GM23338 (cell line): Measurements from ENCODE around the gene GCSH. TPM values are rescaled to one million over a fixed set of nuclear protein-coding genes. Genes with fewer than 3 reads are reported as not detected.

Experiments
- ATAC-seq: fragments of 200-7000 bp; cut with Tn5 transposase; 3 replicates; pipeline ENCODE4 v1.9.1; 2020
- DNase-seq: peaks from one replicate; pipeline ENCODE4 v3.0.0-alpha.2; 2015; ENCODE audit warnings: low spot score
- H2AFZ ChIP-seq: fragments of 200-600 bp; sonication (generic); 2 replicates; pipeline ENCODE4 v1.8.0; 2016; ENCODE audit warnings: antibody characterized with exemption, mild to moderate bottlenecking, moderate library complexity
- H3F3A ChIP-seq: fragments of 200-600 bp; sonication (generic); replicated peaks from 2 replicates; pipeline ENCODE4 v1.8.0; 2017; ENCODE audit warnings: antibody characterized with exemption, mixed run types, low read depth
- H3K27ac ChIP-seq: fragments of 200-600 bp; sonication (generic); 2 replicates; pipeline ENCODE4 v1.6.1; 2016; ENCODE audit warnings: low read depth
- H3K27me3 ChIP-seq: fragments of 200-600 bp; sonication (generic); 2 replicates; pipeline ENCODE4 v1.8.0; 2016; ENCODE audit warnings: mild to moderate bottlenecking, mixed run types, moderate library complexity; ENCODE audit not compliant: insufficient read depth
- H3K36me3 ChIP-seq: fragments of 200-600 bp; sonication (generic); 2 replicates; pipeline ENCODE4 v1.8.0; 2016; ENCODE audit warnings: mild to moderate bottlenecking; ENCODE audit not compliant: insufficient read depth
- H3K4me1 ChIP-seq: fragments of 200-600 bp; sonication (generic); 2 replicates; pipeline ENCODE4 v1.8.0; 2016; ENCODE audit warnings: mild to moderate bottlenecking, moderate library complexity; ENCODE audit not compliant: insufficient read depth
- H3K4me2 ChIP-seq: fragments of 200-600 bp; sonication (generic); 2 replicates; pipeline ENCODE4 v1.7.1; 2017; ENCODE audit warnings: mixed run types
- H3K4me3 ChIP-seq: fragments of 200-600 bp; sonication (generic); 2 replicates; pipeline ENCODE4 v1.6.1; 2016; ENCODE audit warnings: mixed run types
- H3K79me2 ChIP-seq: fragments of 200-600 bp; sonication (generic); replicated peaks from 2 replicates; pipeline ENCODE4 v1.8.0; 2017; ENCODE audit warnings: mild to moderate bottlenecking; ENCODE audit not compliant: insufficient read depth
- H3K9me2 ChIP-seq: fragments of 200-600 bp; sonication (generic); 2 replicates; pipeline ENCODE4 v1.8.0; 2017; ENCODE audit not compliant: insufficient read depth
- H4K20me1 ChIP-seq: fragments of 200-600 bp; sonication (generic); replicated peaks from 2 replicates; pipeline ENCODE4 v1.8.0; 2017; ENCODE audit warnings: mild to moderate bottlenecking; ENCODE audit not compliant: insufficient read depth
- H3K27ac Mint-ChIP-seq: 2 replicates; pipeline ENCODE4 v1.8.0; 2020; ENCODE audit warnings: inconsistent platforms, mild to moderate bottlenecking, moderate library complexity, mixed read lengths
- H3K27me3 Mint-ChIP-seq: 3 replicates; pipeline ENCODE4 v1.8.0; 2022; ENCODE audit warnings: low read depth, mild to moderate bottlenecking, moderate library complexity, mixed read lengths, inconsistent platforms; ENCODE audit not compliant: insufficient read depth, poor library complexity
- H3K36me3 Mint-ChIP-seq: 3 replicates; pipeline ENCODE4 v1.8.0; 2021; ENCODE audit warnings: low read depth, mild to moderate bottlenecking, inconsistent platforms, moderate library complexity, mixed read lengths
- H3K4me1 Mint-ChIP-seq: 3 replicates; pipeline ENCODE4 v1.8.0; 2020; ENCODE audit warnings: mild to moderate bottlenecking, inconsistent platforms, mixed read lengths
- H3K4me3 Mint-ChIP-seq: 3 replicates; pipeline ENCODE4 v1.8.0; 2021; ENCODE audit warnings: moderate library complexity, mild to moderate bottlenecking, inconsistent platforms, mixed read lengths
- H3K9me3 Mint-ChIP-seq: 3 replicates; pipeline ENCODE4 v1.8.0; 2020; ENCODE audit warnings: moderate library complexity, mild to moderate bottlenecking, inconsistent platforms, mixed read lengths
- CREB1 ChIP-seq: fragments of 250-450 bp; sonication (Bioruptor Pico); IDR thresholded peaks from 2 replicates; pipeline ENCODE4 v1.5.0; 2020; ENCODE audit warnings: low read depth, mild to moderate bottlenecking, moderate library complexity
- CTCF ChIP-seq, 2 experiments: fragments of 200-600 bp in 1 of 2; sonication (generic) in 1 of 2; conservative IDR thresholded peaks; 2 replicates each; pipeline versions ENCODE4 v1.5.1 to v1.6.1; 2016 to 2017; ENCODE audit warnings: antibody characterized with exemption in 2 of 2, low read depth in 2 of 2, mild to moderate bottlenecking in 2 of 2, moderate library complexity in 1 of 2
- NANOG ChIP-seq: IDR thresholded peaks from 2 replicates; pipeline ENCODE4 v1.6.1; 2016; ENCODE audit warnings: antibody characterized with exemption, borderline replicate concordance
- POLR2AphosphoS5 ChIP-seq: IDR thresholded peaks from 2 replicates; pipeline ENCODE4 v1.6.1; 2016; ENCODE audit warnings: antibody characterized with exemption, low read depth
- REST ChIP-seq: IDR thresholded peaks from one replicate; pipeline ENCODE4 v1.6.1; 2018; ENCODE audit warnings: antibody characterized with exemption; ENCODE audit not compliant: unreplicated experiment
- STAT1 ChIP-seq: IDR thresholded peaks from one replicate; pipeline ENCODE4 v1.6.1; 2016; ENCODE audit warnings: antibody characterized with exemption; ENCODE audit not compliant: unreplicated experiment
- ZNF462 ChIP-seq: fragments of 250-450 bp; sonication (Bioruptor Pico); IDR thresholded peaks from 2 replicates; pipeline ENCODE4 v1.5.0; 2020; ENCODE audit warnings: mild to moderate bottlenecking, moderate library complexity
- polyA plus RNA-seq: library from polyadenylated mRNA; unstranded; fragments of >200 nt; fragmentation: Nextera tagmentation; extraction: Ambion mirVana; gene quantifications from 2 replicates; pipeline ENCODE4 v1.2.1, GENCODE V29; 2016
- total RNA-seq: library from RNA; depleted of rRNA; stranded (reverse); fragments of >200 nt; shearing (Covaris generic); gene quantifications from 2 replicates; pipeline ENCODE4 v1.2.3, GENCODE V29; 2014

Gene GCSH
- total and polyA plus RNA-seq, 2 experiments from 2014 or later = 118 to 389 TPM

- Mint-ChIP-seq H3K27me3 (peaks cover 2% of the 10 kb centered on the region), H3K36me3 (no peaks in the 10 kb centered on the region; the same call in 1 of the 3 replicates), H3K4me3 (no peak overlapping the region), H3K27ac (no peak overlapping the region), H3K4me1 (no peaks in the 10 kb centered on the region), H3K9me3 (no peaks in the 10 kb centered on the region; the same call in 2 of the 3 replicates)
- H3F3A ChIP-seq = no peaks in the 10 kb centered on the region
- DNase-seq (no peak), ATAC-seq (no peak)
- H3K4me2 ChIP-seq = no peak overlapping the region
- no peaks in the 10 kb centered on the region for H3K79me2 ChIP-seq
- H3K27ac ChIP-seq = no peak overlapping the region
- no peaks in the 10 kb centered on the region for H3K36me3 ChIP-seq
- H3K4me3 ChIP-seq = no peak overlapping the region
- no peaks in the 10 kb centered on the region for H3K9me2 ChIP-seq
- H3K4me1 ChIP-seq = no peaks in the 10 kb centered on the region
- no peak overlapping the region for H2AFZ ChIP-seq
- TF ChIP-seq POLR2AphosphoS5 (no peak), ZNF462 (CRISPR knock-in tag) (no peak), STAT1 (no peak), REST (no peak), CREB1 (CRISPR knock-in tag) (no peak), CTCF (conservative IDR thresholded peaks at IDR 0.05; ENCODE audit: low read depth in 2 of 2) (no peak), NANOG (no peak)
- H3K27me3 ChIP-seq = no peaks in the 10 kb centered on the region
- no peaks in the 10 kb centered on the region for H4K20me1 ChIP-seq
Observed at GRCh38 chr16:81121474-81121990, 25.3 kb upstream of the GCSH start.
